Stomach (tissue), 4 donors: ENCODE data around the gene GOLPH3.

ENCODE experiments used
- CTCF ChIP-seq, 7 experiments: fragments of 450-650 bp in 4 of 7; fragments of 200-600 bp in 3 of 7; sonication (generic) in 3 of 7; IDR thresholded peaks; one replicate each; pipeline ENCODE4 v1.5.1; 2016 to 2019; ENCODE audit warnings: antibody characterized with exemption in 7 of 7, control low read depth in 2 of 7, mild to moderate bottlenecking in 1 of 7
- POLR2AphosphoS5 ChIP-seq, 3 donors: sonication (generic); formaldehyde crosslinking; IDR thresholded peaks; one replicate each; pipeline ENCODE4 v1.6.1; 2016; ENCODE audit warnings: antibody characterized with exemption in 3 of 3

GRCh38 chr5:32136342-32136741, 37.8 kb downstream of the GOLPH3 start:
- TF ChIP-seq POLR2AphosphoS5 (IDR thresholded peaks at IDR 0.05) = no peak
- no peak for TF ChIP-seq CTCF (IDR thresholded peaks at IDR 0.05)
